Sigmoid colon (tissue), 7 donors: Measurements from ENCODE around the gene RECK. TPM values are rescaled to one million over a fixed set of nuclear protein-coding genes. Genes with fewer than 3 reads are reported as not detected.

Source experiments
- DNase-seq: peaks from one replicate; pipeline ENCODE4 v3.0.0-alpha.2; 2019
- H3K27ac ChIP-seq, 4 donors: fragments of 200-600 bp; sonication (generic); one replicate each; pipeline ENCODE4 v1.5.1; 2016 to 2019; ENCODE audit warnings: mild to moderate bottlenecking in 1 of 4
- H3K27me3 ChIP-seq, 3 donors: fragments of 200-600 bp; sonication (generic); one replicate each; pipeline ENCODE4 v1.5.1; 2019; ENCODE audit warnings: mild to moderate bottlenecking in 1 of 3
- H3K36me3 ChIP-seq, 4 donors: fragments of 200-600 bp; sonication (generic); one replicate each; pipeline ENCODE4 v1.5.1; 2016 to 2019
- H3K4me1 ChIP-seq, 4 donors: fragments of 200-600 bp; sonication (generic); one replicate each; pipeline ENCODE4 v1.5.1; 2017 to 2019
- H3K4me3 ChIP-seq, 4 donors: fragments of 200-600 bp; sonication (generic); one replicate each; pipeline ENCODE4 v1.5.1; 2017 to 2019; ENCODE audit warnings: mild to moderate bottlenecking in 2 of 4, moderate library complexity in 1 of 4
- H3K9me3 ChIP-seq, 4 donors: fragments of 200-600 bp in 3 of 4; sonication (generic) in 3 of 4; one replicate each; pipeline versions ENCODE4 v1.5.1 to v1.6.1; 2013 to 2019
- CTCF ChIP-seq, 4 experiments: fragments of 450-650 bp in 3 of 4; fragments of 200-600 bp in 1 of 4; IDR thresholded peaks; one replicate each; pipeline ENCODE4 v1.5.1; 2016 to 2019; ENCODE audit warnings: antibody characterized with exemption in 4 of 4, mild to moderate bottlenecking in 3 of 4, moderate library complexity in 2 of 4
- EP300 ChIP-seq, 4 donors: sonication (generic); formaldehyde crosslinking; IDR thresholded peaks; one replicate each; pipeline ENCODE4 v1.6.1; 2017; ENCODE audit warnings: antibody characterized with exemption in 4 of 4
- POLR2A ChIP-seq, 2 donors: fragments of 450-650 bp; IDR thresholded peaks; one replicate each; pipeline ENCODE4 v1.6.1; 2016; ENCODE audit warnings: antibody characterized with exemption in 2 of 2, mild to moderate bottlenecking in 2 of 2, moderate library complexity in 2 of 2
- POLR2AphosphoS5 ChIP-seq, 4 donors: sonication (generic); formaldehyde crosslinking; IDR thresholded peaks; one replicate each; pipeline ENCODE4 v1.6.1; 2017; ENCODE audit warnings: antibody characterized with exemption in 4 of 4
- WGBS, 2 donors: extraction: QIAGEN DNeasy Blood & Tissue Kit; methylation state at CpG; one replicate each; pipeline ENCODE4 v1.1.7; 2013; 5-methylcytosine and 5-hydroxymethylcytosine counted together
- intact Hi-C: fragments of 100-400 bp; cut with DNase I; formaldehyde crosslinking; loops from one replicate; pipeline ENCODE4 v1.15.1; 2023
- polyA plus RNA-seq, 3 donors: library from polyadenylated mRNA; stranded (reverse); fragments of 200-250 nt; gene quantifications; one replicate each; pipeline ENCODE4 v1.2.3, GENCODE V29; 2013
- total RNA-seq, 4 donors: library from RNA; depleted of rRNA; stranded (reverse); fragments of >200 nt; gene quantifications; one replicate each; pipeline ENCODE4 v1.1.0, GENCODE V29; 2016
- donor health status: healthy with polysubstance abuse.
- donor health status: Bipolar disorder and iron deficiency.
- donor health status: healthy.

The RECK gene
- total and polyA plus RNA-seq, 7 donors = 0.23 to 22.2 (median 11.1) TPM

GRCh38 chr9:36138496-36138895 lies 101.8 kb downstream of the RECK start:
- no peak for DNase-seq
- Histone ChIP-seq H3K4me3 (no peak overlapping the region), H3K4me1 (peaks cover 0 to 77% (median 67%) of the 10 kb centered on the region in 4 donors), H3K9me3 (no peaks in the 10 kb centered on the region), H3K36me3 (no peaks in the 10 kb centered on the region), H3K27ac (peak overlapping the region in 3 of 4 donors; percentile 93 to 99 (median 98)), H3K27me3 (no peaks in the 10 kb centered on the region)
- WGBS, 2 donors = 96 to 97% methylated on average over 10 of the region's 10 CpGs
- intact Hi-C loops = no loop called here
- no peak for TF ChIP-seq POLR2AphosphoS5 (IDR thresholded peaks at IDR 0.05)
- no peak for TF ChIP-seq CTCF (IDR thresholded peaks at IDR 0.05)

GRCh38 chr9:36138901-36139300 lies 102.2 kb downstream of the RECK start:
- Histone ChIP-seq H3K27ac (peak overlapping the region in 3 of 4 donors; percentile 93 to 99 (median 98)), H3K4me3 (no peak overlapping the region), H3K36me3 (no peaks in the 10 kb centered on the region), H3K27me3 (no peaks in the 10 kb centered on the region), H3K9me3 (no peaks in the 10 kb centered on the region), H3K4me1 (peaks cover 0 to 81% (median 71%) of the 10 kb centered on the region in 4 donors)
- TF ChIP-seq CTCF (IDR thresholded peaks at IDR 0.05) (no peak), EP300 (IDR thresholded peaks at IDR 0.05) (no peak), POLR2A (IDR thresholded peaks at IDR 0.05) (no peak), POLR2AphosphoS5 (IDR thresholded peaks at IDR 0.05) (no peak)
- intact Hi-C loops = no loop called here
- DNase-seq = peak; percentile 54
- WGBS, 2 donors = 94 to 97% methylated on average over 5 of the region's 5 CpGs

GRCh38 chr9:36140086-36141084 lies 103.7 kb downstream of the RECK start:
- Histone ChIP-seq H3K27ac (peak overlapping the region; percentile 93 to 99 (median 96)), H3K27me3 (no peaks in the 10 kb centered on the region), H3K36me3 (peaks cover 0 to 5% (median 2%) of the 10 kb centered on the region in 4 donors), H3K4me1 (peaks cover 0 to 95% (median 83%) of the 10 kb centered on the region in 4 donors), H3K4me3 (no peak overlapping the region), H3K9me3 (no peaks in the 10 kb centered on the region)
- DNase-seq = peak; percentile 63
- intact Hi-C loops = no loop called here
- 68 to 82% methylated on average over 11 of the region's 11 CpGs for WGBS, 2 donors
- TF ChIP-seq CTCF (IDR thresholded peaks at IDR 0.05) (no peak), POLR2AphosphoS5 (IDR thresholded peaks at IDR 0.05) (peak in 1 of 4 donors; percentile 22)

- Histone ChIP-seq H3K27ac (peak overlapping the region; percentile 93 to 99 (median 96)), H3K4me1 (peaks cover 0 to 86% (median 79%) of the 10 kb centered on the region in 4 donors), H3K9me3 (no peaks in the 10 kb centered on the region), H3K36me3 (peaks cover 0 to 5% (median 2%) of the 10 kb centered on the region in 4 donors), H3K27me3 (no peaks in the 10 kb centered on the region), H3K4me3 (no peak overlapping the region)
- TF ChIP-seq CTCF (IDR thresholded peaks at IDR 0.05) = peak in 3 of 4 experiments; percentile 43 to 46 (median 45)
- TF ChIP-seq EP300 (IDR thresholded peaks at IDR 0.05) = no peak
- no peak for TF ChIP-seq POLR2AphosphoS5 (IDR thresholded peaks at IDR 0.05)
- WGBS, 2 donors = 47 to 66% methylated on average over 4 of the region's 4 CpGs
- intact Hi-C loops = no loop called here
- peak; percentile 79 for DNase-seq
These were observed 104.6 kb downstream of the RECK start for GRCh38 chr9:36141288-36141687.
